NCI-H1105 (cell line): ENCODE measurements around the gene GLT6D1.

Source experiments
- DNase-seq: peaks from one replicate; lab custom pipeline; 2025; lab: John Stamatoyannopoulos, UW

Gene GLT6D1

GRCh38 chr9:135622415-135623020, 16.8 kb downstream of the GLT6D1 start:
- no peak for DNase-seq

GRCh38 chr9:135620558-135620957, 18.8 kb downstream of the GLT6D1 start:
- DNase-seq = no peak

GRCh38 chr9:135619599-135619886, 19.8 kb downstream of the GLT6D1 start:
- no peak for DNase-seq

GRCh38 chr9:135618866-135619598, 20.3 kb downstream of the GLT6D1 start:
- DNase-seq = no peak

- DNase-seq = no peak
Observed at GRCh38 chr9:135617991-135618411, 21.3 kb downstream of the GLT6D1 start.

GRCh38 chr9:135617538-135617900, 21.8 kb downstream of the GLT6D1 start:
- no peak for DNase-seq

- no peak for DNase-seq
Observed at GRCh38 chr9:135616619-135617537, 22.5 kb downstream of the GLT6D1 start.

GRCh38 chr9:135615666-135616618, 23.4 kb downstream of the GLT6D1 start:
- no peak for DNase-seq

- DNase-seq = no peak
Observed at GRCh38 chr9:135614821-135615665, 24.3 kb downstream of the GLT6D1 start.

GRCh38 chr9:135613946-135614805, 25.2 kb downstream of the GLT6D1 start:
- DNase-seq = no peak

- no peak for DNase-seq
Observed at GRCh38 chr9:135612981-135613910, 26.1 kb downstream of the GLT6D1 start.

GRCh38 chr9:135612437-135612836, 26.9 kb downstream of the GLT6D1 start:
- DNase-seq = no peak

- DNase-seq = no peak
Observed at GRCh38 chr9:135611875-135612209, 27.5 kb downstream of the GLT6D1 start.

- no peak for DNase-seq
Observed at GRCh38 chr9:135611142-135611874, 28.0 kb downstream of the GLT6D1 start.

GRCh38 chr9:135610290-135611141, 28.8 kb downstream of the GLT6D1 start:
- no peak for DNase-seq

- DNase-seq = no peak
Observed at GRCh38 chr9:135609366-135609955, 29.9 kb downstream of the GLT6D1 start.

GRCh38 chr9:135608999-135609317, 30.4 kb downstream of the GLT6D1 start:
- no peak for DNase-seq
